T-helper 1 cell treated with Interleukin-12 subunit alpha and Interleukin-12 subunit beta and Interleukin-4 antibody, amounts not matched to agents 30 μg/mL and 1 μg/mL, for 36 hours (primary cell): ENCODE data around the gene MARCHF9.
A peak's percentile ranks its signal among the peaks of the same experiment; 100 is the strongest.

Source experiments
- H3K27ac Mint-ChIP-seq: one replicate; pipeline ENCODE4 v1.8.0; 2021; ENCODE audit warnings: mild to moderate bottlenecking, mixed read lengths
- H3K27me3 Mint-ChIP-seq: one replicate; pipeline ENCODE4 v1.8.0; 2021; ENCODE audit warnings: low read depth, mixed read lengths
- H3K36me3 Mint-ChIP-seq: one replicate; pipeline ENCODE4 v1.8.0; 2021; ENCODE audit warnings: low read depth, mixed read lengths
- H3K4me1 Mint-ChIP-seq: one replicate; pipeline ENCODE4 v1.8.0; 2021; ENCODE audit warnings: low read depth, mixed read lengths
- H3K4me3 Mint-ChIP-seq: one replicate; pipeline ENCODE4 v1.8.0; 2021; ENCODE audit warnings: mild to moderate bottlenecking, moderate library complexity, mixed read lengths
- H3K9me3 Mint-ChIP-seq: one replicate; pipeline ENCODE4 v1.8.0; 2021; ENCODE audit warnings: mixed read lengths

Gene MARCHF9

GRCh38 chr12:57763881-57764661 is 9.2 kb downstream of the MARCHF9 start:
- peak overlapping the region; percentile 89 for H3K4me3 Mint-ChIP-seq

GRCh38 chr12:57764662-57765002 is 9.7 kb downstream of the MARCHF9 start:
- peaks cover 20% of the 10 kb centered on the region for H3K27me3 Mint-ChIP-seq

More at GRCh38 chr12:57763881-57764661, 9.2 kb downstream of the MARCHF9 start:
- Mint-ChIP-seq H3K36me3 (peaks cover 21% of the 10 kb centered on the region), H3K27ac (peak overlapping the region; percentile 32), H3K27me3 (peaks cover 20% of the 10 kb centered on the region), H3K4me1 (peaks cover 32% of the 10 kb centered on the region), H3K9me3 (no peaks in the 10 kb centered on the region)

GRCh38 chr12:57765003-57765697 is 10.2 kb downstream of the MARCHF9 start:
- peak overlapping the region; percentile 89 for H3K4me3 Mint-ChIP-seq
- peak overlapping the region; percentile 73 for H3K27ac Mint-ChIP-seq
- H3K9me3 Mint-ChIP-seq, result no peaks in the 10 kb centered on the region
- H3K36me3 Mint-ChIP-seq, result peaks cover 18% of the 10 kb centered on the region
- peaks cover 20% of the 10 kb centered on the region for H3K27me3 Mint-ChIP-seq
- peaks cover 32% of the 10 kb centered on the region for H3K4me1 Mint-ChIP-seq

More at GRCh38 chr12:57764662-57765002, 9.7 kb downstream of the MARCHF9 start:
- Mint-ChIP-seq H3K4me1 (peaks cover 28% of the 10 kb centered on the region), H3K36me3 (peaks cover 15% of the 10 kb centered on the region), H3K9me3 (no peaks in the 10 kb centered on the region), H3K27ac (peak overlapping the region; percentile 49), H3K4me3 (peak overlapping the region; percentile 89)

GRCh38 chr12:57765698-57766463 is 11.0 kb downstream of the MARCHF9 start:
- peaks cover 18% of the 10 kb centered on the region for H3K36me3 Mint-ChIP-seq

GRCh38 chr12:57766464-57767304 is 11.8 kb downstream of the MARCHF9 start, which contains the start of gene CYP27B1:
CYP27B1 (minus strand) TSS chr12:57767078; CDS start chr12:57767041, 37 bp downstream.
- peaks cover 15% of the 10 kb centered on the region for H3K36me3 Mint-ChIP-seq
- H3K9me3 Mint-ChIP-seq, result no peaks in the 10 kb centered on the region
- peak within 1 kb of the TSS; percentile 89 for H3K4me3 Mint-ChIP-seq
- peaks cover 20% of the 10 kb centered on the region for H3K27me3 Mint-ChIP-seq
- H3K4me1 Mint-ChIP-seq, result peaks cover 39% of the 10 kb centered on the region
- H3K27ac Mint-ChIP-seq, result no peak within 1 kb of the TSS

More at GRCh38 chr12:57765698-57766463, 11.0 kb downstream of the MARCHF9 start:
- Mint-ChIP-seq H3K27ac (peak overlapping the region; percentile 73), H3K4me1 (peaks cover 34% of the 10 kb centered on the region), H3K27me3 (peaks cover 20% of the 10 kb centered on the region), H3K4me3 (peak overlapping the region; percentile 89), H3K9me3 (no peaks in the 10 kb centered on the region)

- Mint-ChIP-seq H3K9me3 (no peaks in the 10 kb centered on the region), H3K27ac (no peak overlapping the region), H3K27me3 (peaks cover 20% of the 10 kb centered on the region), H3K36me3 (peaks cover 15% of the 10 kb centered on the region), H3K4me1 (peaks cover 42% of the 10 kb centered on the region), H3K4me3 (no peak overlapping the region)
Measured at GRCh38 chr12:57767305-57767698, 12.4 kb downstream of the MARCHF9 start.

GRCh38 chr12:57767876-57768275 is 13.0 kb downstream of the MARCHF9 start:
- H3K27ac Mint-ChIP-seq, result no peak overlapping the region
- no peak overlapping the region for H3K4me3 Mint-ChIP-seq
- H3K36me3 Mint-ChIP-seq, result peaks cover 13% of the 10 kb centered on the region
- H3K4me1 Mint-ChIP-seq, result peaks cover 43% of the 10 kb centered on the region
- no peaks in the 10 kb centered on the region for H3K9me3 Mint-ChIP-seq
- peaks cover 20% of the 10 kb centered on the region for H3K27me3 Mint-ChIP-seq

- Mint-ChIP-seq H3K4me3 (peak overlapping the region; percentile 27), H3K4me1 (peaks cover 39% of the 10 kb centered on the region), H3K27ac (no peak overlapping the region), H3K36me3 (peaks cover 7% of the 10 kb centered on the region), H3K9me3 (no peaks in the 10 kb centered on the region), H3K27me3 (peaks cover 13% of the 10 kb centered on the region)
Measured at GRCh38 chr12:57769594-57769993, 14.7 kb downstream of the MARCHF9 start.

GRCh38 chr12:57770734-57771133 is 15.8 kb downstream of the MARCHF9 start:
- no peak overlapping the region for H3K4me3 Mint-ChIP-seq
- H3K36me3 Mint-ChIP-seq, result peaks cover 8% of the 10 kb centered on the region
- peak overlapping the region; percentile 43 for H3K27ac Mint-ChIP-seq
- H3K9me3 Mint-ChIP-seq, result no peaks in the 10 kb centered on the region
- peaks cover 30% of the 10 kb centered on the region for H3K4me1 Mint-ChIP-seq
- peaks cover 7% of the 10 kb centered on the region for H3K27me3 Mint-ChIP-seq

GRCh38 chr12:57771236-57771872 is 16.5 kb downstream of the MARCHF9 start:
- H3K4me1 Mint-ChIP-seq, result peaks cover 27% of the 10 kb centered on the region
- no peaks in the 10 kb centered on the region for H3K9me3 Mint-ChIP-seq
- peaks cover 5% of the 10 kb centered on the region for H3K27me3 Mint-ChIP-seq
- peak overlapping the region; percentile 96 for H3K4me3 Mint-ChIP-seq
- peaks cover 12% of the 10 kb centered on the region for H3K36me3 Mint-ChIP-seq
- peak overlapping the region; percentile 98 for H3K27ac Mint-ChIP-seq

GRCh38 chr12:57771873-57772428 is 17.0 kb downstream of the MARCHF9 start, which contains the start of gene METTL1:
METTL1 (minus strand) TSS chr12:57772105; CDS start chr12:57772083, 22 bp downstream.
- no peaks in the 10 kb centered on the region for H3K9me3 Mint-ChIP-seq
- peaks cover 12% of the 10 kb centered on the region for H3K36me3 Mint-ChIP-seq
- peak within 1 kb of the TSS; percentile 98 for H3K27ac Mint-ChIP-seq
- H3K4me3 Mint-ChIP-seq, result peak within 1 kb of the TSS; percentile 96
- peaks cover 22% of the 10 kb centered on the region for H3K4me1 Mint-ChIP-seq
- no peaks in the 10 kb centered on the region for H3K27me3 Mint-ChIP-seq

- H3K9me3 Mint-ChIP-seq, result no peaks in the 10 kb centered on the region
- peaks cover 12% of the 10 kb centered on the region for H3K36me3 Mint-ChIP-seq
- peak within 1 kb of the TSS; percentile 96 for H3K4me3 Mint-ChIP-seq
- peak within 1 kb of the TSS; percentile 98 for H3K27ac Mint-ChIP-seq
- no peaks in the 10 kb centered on the region for H3K27me3 Mint-ChIP-seq
- peaks cover 22% of the 10 kb centered on the region for H3K4me1 Mint-ChIP-seq
Measured at GRCh38 chr12:57772429-57773322, 17.8 kb downstream of the MARCHF9 start, which contains the start of gene EEF1AKMT3. EEF1AKMT3 (plus strand) TSS chr12:57772614; CDS start chr12:57772725, 111 bp downstream.
